Small intestine (tissue), 16 donors: ENCODE measurements around the gene G3BP1. TPM values are rescaled to one million over a fixed set of nuclear protein-coding genes. Genes with fewer than 3 reads are reported as not detected.
"Not testable (repeated sequence)": the region's sequence is repeated elsewhere in the genome, so short reads cannot be mapped to it uniquely, and the experiment has no call there.

Experiments used
- DNase-seq, 2 donors: peaks; one replicate each; pipeline versions ENCODE4 v3.0.0 to v3.0.0-alpha.2; 2013
- FAIRE-seq: peaks from 2 replicates; lab custom pipeline; 2012; peaks lifted over from hg19 to GRCh38; lab: Jason Lieb, UNC
- H3K27ac ChIP-seq, 3 donors: one replicate each; pipeline ENCODE4 v1.5.1; 2013; ENCODE audit warnings: low read length in 2 of 3, mild to moderate bottlenecking in 2 of 3, control low read depth in 1 of 3, inconsistent platforms in 1 of 3, low read depth in 1 of 3, moderate library complexity in 1 of 3
- H3K27me3 ChIP-seq, 3 donors: one replicate each; pipeline ENCODE4 v1.6.1; 2013; ENCODE audit warnings: low read length in 3 of 3, inconsistent platforms in 1 of 3; ENCODE audit not compliant: control insufficient read depth in 3 of 3, insufficient read depth in 3 of 3
- H3K36me3 ChIP-seq, 3 donors: one replicate each; pipeline ENCODE4 v1.6.1; 2013; ENCODE audit warnings: low read length in 3 of 3, inconsistent platforms in 1 of 3, low read depth in 1 of 3, mild to moderate bottlenecking in 1 of 3, moderate library complexity in 1 of 3; ENCODE audit not compliant: control insufficient read depth in 3 of 3, insufficient read depth in 2 of 3
- H3K4me1 ChIP-seq, 3 donors: one replicate each; pipeline ENCODE4 v1.6.1; 2013; ENCODE audit warnings: low read length in 2 of 3, inconsistent platforms in 1 of 3, low read depth in 1 of 3, mild to moderate bottlenecking in 1 of 3, moderate library complexity in 1 of 3; ENCODE audit not compliant: control insufficient read depth in 3 of 3, insufficient read depth in 2 of 3
- H3K4me3 ChIP-seq, 3 donors: one replicate each; pipeline ENCODE4 v1.5.1; 2013; ENCODE audit warnings: low read length in 3 of 3, control low read depth in 1 of 3, inconsistent platforms in 1 of 3, low read depth in 1 of 3, mild to moderate bottlenecking in 1 of 3, moderate library complexity in 1 of 3
- H3K9me3 ChIP-seq, 2 donors: one replicate each; pipeline ENCODE4 v1.6.1; 2013; ENCODE audit warnings: low read depth in 1 of 2, low read length in 1 of 2; ENCODE audit not compliant: control insufficient read depth in 2 of 2, insufficient read depth in 1 of 2
- WGBS, 3 donors: extraction: QIAGEN DNeasy Blood & Tissue Kit; methylation state at CpG; one replicate each; pipeline ENCODE4 v1.1.7; 2013; 5-methylcytosine and 5-hydroxymethylcytosine counted together
- long read RNA-seq, 10 donors: transcript quantifications; one replicate each; lab custom pipeline, GENCODE V29; 2026
- polyA plus RNA-seq, 4 donors: library from polyadenylated mRNA; stranded (reverse) in 3 of 4; unstranded in 1 of 4; fragments of 200-250 nt in 3 of 4; fragments of 120-200 nt in 1 of 4; gene quantifications; one replicate each; pipeline versions ENCODE4 v1.2.1 to v1.2.3, GENCODE V29; 2013
- donor health status: healthy with polysubstance abuse.
- donor health status: control.
- donor health status: control.
- donor health status: Bipolar disorder and iron deficiency.
- donor health status: healthy.

G3BP1 gene
- polyA plus RNA-seq, result 100 to 1,000 TPM in 1 of 4 donors, 10 to 100 TPM in 3; 11.9 to 112 (median 26.0) TPM
- long read RNA-seq, donor 1, full-length matches to known transcripts, result 41 of 72 reads
- long read RNA-seq, donor 1, partial matches to known transcripts, result 31 of 72 reads
- long read RNA-seq, donor 1, other reads (novel, unspliced or antisense), result 0 of 72 reads
- long read RNA-seq, donor 2, full-length matches to known transcripts, result 10 of 10 reads
- long read RNA-seq, donor 2, partial matches to known transcripts, result 0 of 10 reads
- long read RNA-seq, donor 2, other reads (novel, unspliced or antisense), result 0 of 10 reads
- long read RNA-seq, donor 3, full-length matches to known transcripts, result 10 of 15 reads
- long read RNA-seq, donor 3, partial matches to known transcripts, result 5 of 15 reads
- long read RNA-seq, donor 3, other reads (novel, unspliced or antisense), result 0 of 15 reads
- long read RNA-seq, donor 4, partial matches to known transcripts, result 0 of 2 reads
- long read RNA-seq, donor 4, other reads (novel, unspliced or antisense), result 0 of 2 reads
- long read RNA-seq, donor 5, partial matches to known transcripts, result 27 of 29 reads
- long read RNA-seq, donor 5, other reads (novel, unspliced or antisense), result 0 of 29 reads
- long read RNA-seq, donor 6, full-length matches to known transcripts, result 15 of 53 reads
- long read RNA-seq, donor 6, partial matches to known transcripts, result 38 of 53 reads
- long read RNA-seq, donor 6, other reads (novel, unspliced or antisense), result 0 of 53 reads
- long read RNA-seq, donor 7, full-length matches to known transcripts, result 21 of 115 reads
- long read RNA-seq, donor 7, partial matches to known transcripts, result 94 of 115 reads
- long read RNA-seq, donor 7, other reads (novel, unspliced or antisense), result 0 of 115 reads
- long read RNA-seq, donor 8, partial matches to known transcripts, result 0 of 3 reads
- long read RNA-seq, donor 8, other reads (novel, unspliced or antisense), result 0 of 3 reads
- long read RNA-seq, donor 9, partial matches to known transcripts, result 19 of 21 reads
- long read RNA-seq, donor 9, other reads (novel, unspliced or antisense), result 0 of 21 reads
- long read RNA-seq, donor 10, full-length matches to known transcripts, result 34 of 135 reads
- long read RNA-seq, donor 10, partial matches to known transcripts, result 101 of 135 reads
- long read RNA-seq, donor 10, other reads (novel, unspliced or antisense), result 0 of 135 reads

GRCh38 chr5:151771259-151772028 lies at the start of gene G3BP1:
G3BP1 (plus strand) TSS chr5:151771954; CDS start chr5:151786621, 14,667 bp downstream.
- no peaks in the 10 kb centered on the region for H3K9me3 ChIP-seq
- DNase-seq, result peak; percentile 100
- peak; percentile 93 for FAIRE-seq
- peaks cover 3 to 19% (median 10%) of the 10 kb centered on the region in 3 donors for H3K4me1 ChIP-seq
- peak within 1 kb of the TSS; percentile 96 to 99 (median 97) for H3K27ac ChIP-seq
- 0% methylated on average over 44 to 49 of the region's 49 CpGs for WGBS, 3 donors
- H3K36me3 ChIP-seq, result no peaks in the 10 kb centered on the region
- no peaks in the 10 kb centered on the region for H3K27me3 ChIP-seq
- H3K4me3 ChIP-seq, result peak within 1 kb of the TSS; percentile 61 to 84 (median 66)

- FAIRE-seq (no peak), DNase-seq (no peak)
- Histone ChIP-seq H3K36me3 (no peaks in the 10 kb centered on the region), H3K4me3 (no peak overlapping the region), H3K27me3 (no peaks in the 10 kb centered on the region), H3K4me1 (peaks cover 0 to 7% (median 0%) of the 10 kb centered on the region in 3 donors), H3K27ac (no peak overlapping the region), H3K9me3 (no peaks in the 10 kb centered on the region)
These were observed 49.2 kb upstream of the G3BP1 start for GRCh38 chr5:151722546-151722945.

GRCh38 chr5:151724360-151724759 lies 47.4 kb upstream of the G3BP1 start:
- WGBS, 3 donors, result 80 to 97% (median 85%) methylated on average over 2 of the region's 2 CpGs
- H3K9me3 ChIP-seq, result peaks cover 0 to 5% of the 10 kb centered on the region in 2 donors
- DNase-seq, result no peak
- no peak for FAIRE-seq
- no peak overlapping the region for H3K4me3 ChIP-seq
- no peaks in the 10 kb centered on the region for H3K27me3 ChIP-seq
- H3K27ac ChIP-seq, result no peak overlapping the region
- H3K4me1 ChIP-seq, result peaks cover 0 to 7% (median 0%) of the 10 kb centered on the region in 3 donors
- H3K36me3 ChIP-seq, result no peaks in the 10 kb centered on the region

GRCh38 chr5:151729597-151729996 lies 42.2 kb upstream of the G3BP1 start:
- 74 to 81% (median 80%) methylated on average over 5 of the region's 5 CpGs for WGBS, 3 donors

GRCh38 chr5:151730381-151730780 lies 41.4 kb upstream of the G3BP1 start:
- FAIRE-seq (no peak), DNase-seq (no peak)
- H3K36me3 ChIP-seq, result peaks cover 0 to 3% (median 0%) of the 10 kb centered on the region in 3 donors
- no peak overlapping the region for H3K27ac ChIP-seq
- no peak overlapping the region for H3K4me3 ChIP-seq
- H3K4me1 ChIP-seq, result no peaks in the 10 kb centered on the region
- H3K27me3 ChIP-seq, result no peaks in the 10 kb centered on the region
- 89 to 93% (median 89%) methylated on average over 7 of the region's 7 CpGs for WGBS, 3 donors
- peaks cover 0 to 17% of the 10 kb centered on the region in 2 donors for H3K9me3 ChIP-seq

More at GRCh38 chr5:151729597-151729996, 42.2 kb upstream of the G3BP1 start:
- DNase-seq, H3K27ac ChIP-seq, H3K4me1 ChIP-seq, H3K4me3 ChIP-seq, FAIRE-seq, H3K27me3 ChIP-seq, H3K36me3 ChIP-seq: not testable (repeated sequence)
- peaks cover 0 to 17% of the 10 kb centered on the region in 2 donors for H3K9me3 ChIP-seq

GRCh38 chr5:151733358-151734063 lies 38.2 kb upstream of the G3BP1 start:
- Histone ChIP-seq H3K36me3 (peaks cover 0 to 6% (median 2%) of the 10 kb centered on the region in 3 donors), H3K4me1 (no peaks in the 10 kb centered on the region), H3K27ac (no peak overlapping the region), H3K4me3 (no peak overlapping the region), H3K27me3 (no peaks in the 10 kb centered on the region), H3K9me3 (peaks cover 0 to 17% of the 10 kb centered on the region in 2 donors)
- DNase-seq (no peak), FAIRE-seq (no peak)
- 93 to 94% (median 93%) methylated on average over 9 of the region's 9 CpGs for WGBS, 3 donors

GRCh38 chr5:151734064-151734408 lies 37.7 kb upstream of the G3BP1 start:
- no peak overlapping the region for H3K27ac ChIP-seq
- 92 to 100% (median 97%) methylated on average over 3 of the region's 3 CpGs for WGBS, 3 donors
- no peaks in the 10 kb centered on the region for H3K27me3 ChIP-seq
- H3K9me3 ChIP-seq, result peaks cover 0 to 15% of the 10 kb centered on the region in 2 donors
- H3K36me3 ChIP-seq, result peaks cover 0 to 6% (median 2%) of the 10 kb centered on the region in 3 donors
- H3K4me1 ChIP-seq, result no peaks in the 10 kb centered on the region
- H3K4me3 ChIP-seq, result no peak overlapping the region
- DNase-seq (no peak), FAIRE-seq (no peak)
